Fibroblast of villous mesenchyme (primary cell): Measurements from ENCODE around the gene EIF6. TPM values are rescaled to one million over a fixed set of nuclear protein-coding genes. Genes with fewer than 3 reads are reported as not detected.

Source experiments
- DNase-seq: peaks from one replicate; pipeline ENCODE4 v3.0.0-alpha.2; 2010; ENCODE audit warnings: low read depth
- H3K4me3 ChIP-seq: 2 replicates; pipeline ENCODE4 v1.5.1; 2011; ENCODE audit warnings: low read depth, mild to moderate bottlenecking, low read length
- CTCF ChIP-seq: IDR thresholded peaks from 2 replicates; pipeline ENCODE4 v1.5.1; 2012; ENCODE audit warnings: low read depth, mild to moderate bottlenecking, low read length; ENCODE audit not compliant: insufficient read depth
- total RNA-seq: library from RNA; depleted of rRNA; stranded (reverse); fragments of >200 nt; gene quantifications from 2 replicates; pipeline ENCODE4 v1.2.3, GENCODE V29; 2012

EIF6 gene
- total RNA-seq, 1 donor: 107 TPM

DNA sequence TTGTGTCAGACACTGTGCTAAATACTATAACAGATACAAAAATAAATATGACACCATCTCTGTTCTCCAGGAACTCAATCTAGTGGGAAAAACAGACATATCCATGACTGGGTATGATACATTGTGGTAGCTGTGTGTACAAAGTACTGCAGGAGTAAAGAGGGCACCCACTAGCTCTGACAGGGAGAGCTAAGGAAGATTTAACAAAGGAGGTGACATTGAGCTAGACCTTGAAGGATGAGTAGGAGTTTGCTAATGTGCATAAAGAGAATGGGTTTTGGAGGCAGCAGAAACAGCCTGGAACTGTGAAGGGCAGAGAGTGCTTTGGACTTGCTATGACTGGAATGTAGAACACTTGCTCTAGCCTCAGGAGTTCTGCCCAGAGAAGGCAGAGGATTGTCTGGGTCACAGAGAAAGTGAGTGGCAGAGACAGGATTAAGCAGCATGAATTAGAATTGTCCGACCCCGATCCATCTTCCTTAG, 43.7 kb downstream of the EIF6 start:
- no peak for TF ChIP-seq CTCF
- H3K4me3 ChIP-seq: no peak overlapping the region
- no peak for DNase-seq

GRCh38 chr20:35240083-35240810, 44.3 kb downstream of the EIF6 start:
- TF ChIP-seq CTCF: no peak
- DNase-seq: no peak
- H3K4me3 ChIP-seq: no peak overlapping the region

GRCh38 chr20:35238735-35239134, 45.8 kb downstream of the EIF6 start:
- H3K4me3 ChIP-seq: no peak overlapping the region
- DNase-seq: no peak
- TF ChIP-seq CTCF: no peak

DNA sequence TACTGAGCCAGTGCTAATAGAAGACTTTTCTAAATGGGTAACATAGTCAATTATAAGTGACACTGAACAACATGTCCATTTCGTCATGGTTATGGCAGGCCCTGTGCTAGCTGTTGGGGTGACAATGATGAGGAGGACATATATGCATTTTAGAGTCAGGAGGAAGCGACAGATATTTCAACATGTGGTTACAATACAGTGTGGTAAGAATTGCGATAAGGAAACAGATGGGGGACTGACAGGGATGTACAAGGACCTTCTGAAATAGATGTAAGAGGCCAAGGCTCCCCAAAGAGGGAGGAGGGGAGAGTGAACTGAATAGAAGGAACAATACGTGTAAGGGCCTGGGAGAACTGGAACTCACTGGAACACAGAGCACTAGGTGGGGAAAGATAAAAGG, 46.4 kb downstream of the EIF6 start:
- TF ChIP-seq CTCF: no peak
- H3K4me3 ChIP-seq: no peak overlapping the region
- DNase-seq: no peak

DNA sequence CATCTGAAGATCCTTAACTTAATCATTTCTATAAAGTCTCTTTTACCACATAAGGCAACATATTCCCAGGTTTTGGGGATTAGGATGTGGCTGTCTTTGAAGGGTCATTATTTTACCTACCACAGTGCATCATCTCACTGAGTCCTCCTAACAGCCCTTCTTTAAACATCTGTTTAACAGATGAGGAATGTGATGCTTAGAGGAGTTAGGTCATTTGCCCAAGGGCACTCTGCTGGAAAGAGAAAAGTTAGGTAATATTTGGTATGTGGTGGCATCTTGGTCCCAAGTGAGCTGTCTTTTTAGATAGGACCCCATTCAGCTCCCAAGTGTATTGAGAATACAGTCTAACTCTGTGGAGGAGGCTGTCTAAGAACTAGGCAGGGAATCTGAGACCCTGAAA, 47.1 kb downstream of the EIF6 start:
- H3K4me3 ChIP-seq: no peak overlapping the region
- peak; percentile 10 for DNase-seq
- TF ChIP-seq CTCF: no peak

DNA sequence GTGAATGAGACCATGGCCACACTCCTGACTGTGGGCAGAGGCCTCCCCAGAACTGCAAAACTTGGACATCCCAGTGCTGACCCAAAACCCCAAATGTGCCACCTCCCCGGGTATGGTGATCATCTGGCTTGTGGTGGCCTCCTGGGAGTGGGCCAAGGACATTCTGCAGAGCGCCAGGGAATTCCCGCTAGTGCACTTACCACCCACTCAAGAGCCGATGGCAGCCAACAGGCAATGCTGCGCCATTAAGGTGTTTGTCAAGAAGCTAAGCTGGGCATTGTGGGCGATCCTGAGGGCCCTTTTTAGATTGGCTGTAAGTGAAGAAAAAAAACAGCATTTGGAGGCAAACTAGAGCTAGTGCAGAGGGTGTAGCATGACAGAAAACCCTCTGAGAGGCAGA, 48.7 kb downstream of the EIF6 start:
- TF ChIP-seq CTCF: no peak
- no peak overlapping the region for H3K4me3 ChIP-seq
- no peak for DNase-seq

DNA sequence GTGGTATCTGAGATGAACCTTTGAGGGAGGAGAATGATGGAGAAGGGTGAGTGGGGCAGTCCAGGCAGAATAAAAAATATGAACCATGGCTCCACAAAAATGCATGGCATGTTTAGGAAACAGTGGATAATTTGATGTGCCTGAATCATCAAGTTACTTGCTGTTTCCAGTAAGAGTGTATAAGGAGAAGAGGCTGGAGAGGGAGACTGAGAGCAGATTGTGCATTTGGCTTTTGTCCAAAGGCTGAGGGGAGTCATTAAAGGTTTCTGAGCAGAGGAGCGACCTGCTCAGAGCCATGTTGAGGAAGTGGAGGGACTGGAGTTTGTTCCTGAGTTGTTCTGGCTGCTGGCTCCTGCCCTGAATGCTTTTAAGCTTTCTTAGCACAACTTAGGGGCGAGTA, 52.0 kb downstream of the EIF6 start:
- DNase-seq: peak; percentile 19
- no peak overlapping the region for H3K4me3 ChIP-seq
- no peak for TF ChIP-seq CTCF
